GM12878 (cell line): Measurements from ENCODE around the gene LBH. TPM values are rescaled to one million over a fixed set of nuclear protein-coding genes. Genes with fewer than 3 reads are reported as not detected.
A peak's percentile ranks its signal among the peaks of the same experiment; 100 is the strongest.

ENCODE experiments used
- ATF7 ChIP-seq: fragments of 450-650 bp; IDR thresholded peaks from 2 replicates; pipeline ENCODE4 v1.6.1; 2016; ENCODE audit warnings: low read depth, mild to moderate bottlenecking
- BACH1 ChIP-seq: fragments of 450-650 bp; IDR thresholded peaks from 2 replicates; pipeline ENCODE4 v1.6.1; 2017; ENCODE audit warnings: mild to moderate bottlenecking, borderline replicate concordance
- CBFB ChIP-seq: IDR thresholded peaks from 2 replicates; pipeline ENCODE4 v1.6.1; 2016; ENCODE audit warnings: antibody characterized with exemption, low read depth
- CHD4 ChIP-seq: fragments of 200-600 bp; sonication (generic); IDR thresholded peaks from 2 replicates; pipeline ENCODE4 v1.6.1; 2016; ENCODE audit warnings: mild to moderate bottlenecking
- CREM ChIP-seq: IDR thresholded peaks from 2 replicates; pipeline ENCODE4 v1.6.1; 2014; ENCODE audit warnings: antibody characterized with exemption, low read depth
- EED ChIP-seq: sonication (generic); IDR thresholded peaks from 2 replicates; pipeline ENCODE4 v1.6.1; 2016; ENCODE audit warnings: antibody characterized with exemption, low read depth
- EGR1 ChIP-seq, 2 experiments: IDR thresholded peaks; 1 replicate in 1 of 2; 2 replicates in 1 of 2; pipeline ENCODE4 v1.6.1; 2011 to 2012; ENCODE audit warnings: low read depth in 2 of 2, low read length in 2 of 2, borderline replicate concordance in 1 of 2, mild to moderate bottlenecking in 1 of 2, moderate library complexity in 1 of 2
- EP300 ChIP-seq, 2 experiments: fragments of 150-350 bp in 1 of 2; IDR thresholded peaks; 2 replicates each; pipeline ENCODE4 v1.6.1; 2011 to 2012; ENCODE audit warnings: low read depth in 2 of 2, low read length in 2 of 2, borderline replicate concordance in 1 of 2, improper control_type of control experiment in 1 of 2, inconsistent platforms in 1 of 2; ENCODE audit not compliant: control insufficient read depth in 1 of 2
- HDAC6 ChIP-seq: fragments of 200-600 bp; sonication (generic); IDR thresholded peaks from one replicate; pipeline ENCODE4 v1.8.0; 2017; ENCODE audit warnings: antibody characterized with exemption; ENCODE audit not compliant: unreplicated experiment
- HDGF ChIP-seq: fragments of 450-650 bp; IDR thresholded peaks from 2 replicates; pipeline ENCODE4 v1.6.1; 2016; ENCODE audit warnings: antibody characterized with exemption
- IKZF1 ChIP-seq: fragments of 450-650 bp; conservative IDR thresholded peaks from 2 replicates; pipeline ENCODE4 v1.6.1; 2017; ENCODE audit warnings: antibody characterized with exemption, mild to moderate bottlenecking
- IKZF2 ChIP-seq, 2 experiments: fragments of 450-650 bp; IDR thresholded peaks; 2 replicates each; pipeline ENCODE4 v1.6.1; 2017; ENCODE audit warnings: mild to moderate bottlenecking in 2 of 2, moderate library complexity in 2 of 2
- JUNB ChIP-seq: IDR thresholded peaks from 2 replicates; pipeline ENCODE4 v1.6.1; 2016; ENCODE audit warnings: antibody characterized with exemption, mild to moderate bottlenecking
- PAX8 ChIP-seq: fragments of 450-650 bp; IDR thresholded peaks from 2 replicates; pipeline ENCODE4 v1.6.1; 2017; ENCODE audit warnings: mild to moderate bottlenecking, moderate library complexity
- POLR2AphosphoS2 ChIP-seq: IDR thresholded peaks from 2 replicates; pipeline ENCODE4 v1.6.1; 2011; ENCODE audit warnings: low read depth, mild to moderate bottlenecking, low read length, improper control_type of control experiment, moderate library complexity
- RAD21 ChIP-seq: IDR thresholded peaks from 2 replicates; pipeline ENCODE4 v1.6.1; 2011; ENCODE audit warnings: mild to moderate bottlenecking, low read depth, low read length, moderate library complexity; ENCODE audit not compliant: insufficient read depth
- RFX5 ChIP-seq: IDR thresholded peaks from 2 replicates; pipeline ENCODE4 v1.6.1; 2011; ENCODE audit warnings: low read depth, low read length, improper control_type of control experiment
- RUNX3 ChIP-seq: IDR thresholded peaks from 2 replicates; pipeline ENCODE4 v1.6.1; 2012; ENCODE audit warnings: low read length, inconsistent platforms
- SIN3A ChIP-seq: IDR thresholded peaks from 2 replicates; pipeline ENCODE4 v1.6.1; 2012; ENCODE audit warnings: low read depth, low read length, improper control_type of control experiment
- SRF ChIP-seq, 2 experiments: IDR thresholded peaks; 2 replicates each; pipeline ENCODE4 v1.6.1; 2011; ENCODE audit warnings: low read depth in 2 of 2, low read length in 2 of 2, mild to moderate bottlenecking in 1 of 2, moderate library complexity in 1 of 2
- TBL1XR1 ChIP-seq: IDR thresholded peaks from 2 replicates; pipeline ENCODE4 v1.6.1; 2012; ENCODE audit warnings: low read depth, low read length, improper control_type of control experiment
- ZNF622 ChIP-seq: fragments of 450-650 bp; IDR thresholded peaks from 2 replicates; pipeline ENCODE4 v1.6.1; 2017; ENCODE audit warnings: mild to moderate bottlenecking, inconsistent platforms
- polyA plus RNA-seq, 11 experiments: library from polyadenylated mRNA; depleted of rRNA in 4 of 11; unstranded in 6 of 11; stranded (reverse) in 5 of 11; fragments of >200 nt; fragmentation: Nextera tagmentation in 4 of 11; fragmentation: Illumina TruSeq in 1 of 11; extraction: Ambion mirVana in 4 of 11; extraction: Trizol in 1 of 11; gene quantifications; 1 replicate in 1 of 11; 2 replicates in 10 of 11; pipeline versions ENCODE4 v1.2.1 to v1.2.3, GENCODE V29; 2011 to 2016; ENCODE audit warnings: inconsistent platforms in 2 of 11, missing spikeins in 2 of 11, low read depth in 1 of 11
- total RNA-seq, 4 experiments: library from RNA; depleted of rRNA in 3 of 4; stranded (reverse); fragments of >200 nt in 3 of 4; fragmentation: Illumina TruSeq in 1 of 4; extraction: Trizol in 1 of 4; gene quantifications; 2 replicates each; pipeline versions ENCODE4 v1.2.1 to v1.2.3, GENCODE V29; 2013 to 2021
- TF ChIP-seq, protein P1 (sequence below): fragments of 450-650 bp; IDR thresholded peaks from 2 replicates; pipeline ENCODE4 v1.6.1; 2017; ENCODE audit warnings: mild to moderate bottlenecking, moderate library complexity
- TF ChIP-seq, protein P2 (sequence below): fragments of 450-650 bp; conservative IDR thresholded peaks from 2 replicates; pipeline ENCODE4 v1.6.1; 2017; ENCODE audit warnings: mild to moderate bottlenecking, moderate library complexity
- TF ChIP-seq, protein P3 (sequence below): fragments of 450-650 bp; IDR thresholded peaks from 2 replicates; pipeline ENCODE4 v1.6.1; 2017; ENCODE audit warnings: borderline replicate concordance

Gene LBH
- total and polyA plus RNA-seq, 10 of the 15 experiments (the other 5 are each of a cell fraction or from before 2014, with no cell fraction given): 9.3 to 133 (median 34.1) TPM

DNA sequence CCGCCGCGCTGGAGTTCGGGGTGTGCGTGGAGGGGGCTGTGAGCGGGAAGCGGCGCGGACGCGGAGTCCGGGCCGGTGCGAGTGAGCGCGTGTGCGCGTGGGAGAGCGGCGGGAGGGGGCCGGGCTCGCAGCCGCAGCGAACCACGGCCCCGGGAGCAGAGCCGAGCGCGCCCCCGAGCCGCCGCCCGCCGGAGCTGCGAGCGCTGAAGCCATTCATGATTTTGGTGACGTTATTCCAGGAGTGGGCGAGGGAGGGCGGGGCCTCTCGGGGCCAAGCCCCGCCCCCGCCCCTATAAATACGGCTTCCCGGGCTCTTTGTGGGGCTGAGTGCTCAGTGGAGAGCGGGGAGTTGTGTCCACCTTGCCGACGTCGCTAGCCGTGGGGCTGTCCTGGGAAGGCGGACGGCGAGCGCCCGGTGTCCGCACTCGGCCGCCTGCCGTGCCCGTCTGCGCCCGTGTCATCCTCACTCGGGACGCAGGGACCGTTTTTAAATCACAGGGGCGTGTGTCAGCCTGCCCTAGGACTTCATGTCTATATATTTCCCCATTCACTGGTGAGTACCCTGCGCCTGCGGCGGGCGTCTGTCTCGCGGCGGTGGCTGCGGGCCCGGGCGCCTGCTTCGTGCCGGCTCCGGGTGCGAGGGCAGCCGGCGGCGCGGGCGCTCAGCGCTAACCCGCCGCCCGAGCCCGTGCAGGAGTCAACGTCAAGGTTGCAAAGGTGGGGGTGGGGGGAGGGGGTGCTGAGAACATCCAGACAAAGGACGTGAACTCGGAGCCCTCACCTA, at the start of gene LBH (continued):
- TF ChIP-seq CREM (no peak; the same call in 1 of the 2 replicates), IKZF1 (peak; percentile 78), EED (no peak), EP300 (IDR thresholded peaks at IDR 0.05; ENCODE audit: borderline replicate concordance in 1 of 2, control insufficient read depth in 1 of 2, low read depth in 2 of 2, low read length in 2 of 2) (peak in 1 of 2 experiments; percentile 27; a peak in 1 of 4 replicates), BACH1 (peak; percentile 72), HDGF (no peak), ZNF622 (no peak), PAX8 (no peak), JUNB (no peak), CBFB (peak; percentile 74; the same call in 1 of the 2 replicates), EGR1 (IDR thresholded peaks at IDR 0.05; ENCODE audit: borderline replicate concordance in 1 of 2, low read depth in 2 of 2, low read length in 2 of 2) (peak; percentile 23 to 87), RAD21 (peak; percentile 24; the same call in 1 of the 2 replicates), CHD4 (no peak), TBL1XR1 (peak; percentile 18; the same call in 1 of the 2 replicates), HDAC6 (peak; percentile 96), POLR2AphosphoS2 (peak; percentile 98), SRF (IDR thresholded peaks at IDR 0.05; ENCODE audit: low read depth in 2 of 2, low read length in 2 of 2) (no peak; a peak in 1 of 4 replicates), SIN3A (peak; percentile 27; the same call in 1 of the 2 replicates), ATF7 (peak; percentile 71), RFX5 (no peak), RUNX3 (peak; percentile 19; the same call in 1 of the 2 replicates), IKZF2 (IDR thresholded peaks at IDR 0.05) (no peak)
- TF ChIP-seq, protein P1, sequence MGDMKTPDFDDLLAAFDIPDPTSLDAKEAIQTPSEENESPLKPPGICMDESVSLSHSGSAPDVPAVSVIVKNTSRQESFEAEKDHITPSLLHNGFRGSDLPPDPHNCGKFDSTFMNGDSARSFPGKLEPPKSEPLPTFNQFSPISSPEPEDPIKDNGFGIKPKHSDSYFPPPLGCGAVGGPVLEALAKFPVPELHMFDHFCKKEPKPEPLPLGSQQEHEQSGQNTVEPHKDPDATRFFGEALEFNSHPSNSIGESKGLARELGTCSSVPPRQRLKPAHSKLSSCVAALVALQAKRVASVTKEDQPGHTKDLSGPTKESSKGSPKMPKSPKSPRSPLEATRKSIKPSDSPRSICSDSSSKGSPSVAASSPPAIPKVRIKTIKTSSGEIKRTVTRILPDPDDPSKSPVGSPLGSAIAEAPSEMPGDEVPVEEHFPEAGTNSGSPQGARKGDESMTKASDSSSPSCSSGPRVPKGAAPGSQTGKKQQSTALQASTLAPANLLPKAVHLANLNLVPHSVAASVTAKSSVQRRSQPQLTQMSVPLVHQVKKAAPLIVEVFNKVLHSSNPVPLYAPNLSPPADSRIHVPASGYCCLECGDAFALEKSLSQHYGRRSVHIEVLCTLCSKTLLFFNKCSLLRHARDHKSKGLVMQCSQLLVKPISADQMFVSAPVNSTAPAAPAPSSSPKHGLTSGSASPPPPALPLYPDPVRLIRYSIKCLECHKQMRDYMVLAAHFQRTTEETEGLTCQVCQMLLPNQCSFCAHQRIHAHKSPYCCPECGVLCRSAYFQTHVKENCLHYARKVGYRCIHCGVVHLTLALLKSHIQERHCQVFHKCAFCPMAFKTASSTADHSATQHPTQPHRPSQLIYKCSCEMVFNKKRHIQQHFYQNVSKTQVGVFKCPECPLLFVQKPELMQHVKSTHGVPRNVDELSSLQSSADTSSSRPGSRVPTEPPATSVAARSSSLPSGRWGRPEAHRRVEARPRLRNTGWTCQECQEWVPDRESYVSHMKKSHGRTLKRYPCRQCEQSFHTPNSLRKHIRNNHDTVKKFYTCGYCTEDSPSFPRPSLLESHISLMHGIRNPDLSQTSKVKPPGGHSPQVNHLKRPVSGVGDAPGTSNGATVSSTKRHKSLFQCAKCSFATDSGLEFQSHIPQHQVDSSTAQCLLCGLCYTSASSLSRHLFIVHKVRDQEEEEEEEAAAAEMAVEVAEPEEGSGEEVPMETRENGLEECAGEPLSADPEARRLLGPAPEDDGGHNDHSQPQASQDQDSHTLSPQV: 0 out of 2 replicates have a peak, but pooled peaks have one; percentile 50
- TF ChIP-seq, protein P2, sequence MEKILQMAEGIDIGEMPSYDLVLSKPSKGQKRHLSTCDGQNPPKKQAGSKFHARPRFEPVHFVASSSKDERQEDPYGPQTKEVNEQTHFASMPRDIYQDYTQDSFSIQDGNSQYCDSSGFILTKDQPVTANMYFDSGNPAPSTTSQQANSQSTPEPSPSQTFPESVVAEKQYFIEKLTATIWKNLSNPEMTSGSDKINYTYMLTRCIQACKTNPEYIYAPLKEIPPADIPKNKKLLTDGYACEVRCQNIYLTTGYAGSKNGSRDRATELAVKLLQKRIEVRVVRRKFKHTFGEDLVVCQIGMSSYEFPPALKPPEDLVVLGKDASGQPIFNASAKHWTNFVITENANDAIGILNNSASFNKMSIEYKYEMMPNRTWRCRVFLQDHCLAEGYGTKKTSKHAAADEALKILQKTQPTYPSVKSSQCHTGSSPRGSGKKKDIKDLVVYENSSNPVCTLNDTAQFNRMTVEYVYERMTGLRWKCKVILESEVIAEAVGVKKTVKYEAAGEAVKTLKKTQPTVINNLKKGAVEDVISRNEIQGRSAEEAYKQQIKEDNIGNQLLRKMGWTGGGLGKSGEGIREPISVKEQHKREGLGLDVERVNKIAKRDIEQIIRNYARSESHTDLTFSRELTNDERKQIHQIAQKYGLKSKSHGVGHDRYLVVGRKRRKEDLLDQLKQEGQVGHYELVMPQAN: peak; percentile 72
- TF ChIP-seq, protein P3, sequence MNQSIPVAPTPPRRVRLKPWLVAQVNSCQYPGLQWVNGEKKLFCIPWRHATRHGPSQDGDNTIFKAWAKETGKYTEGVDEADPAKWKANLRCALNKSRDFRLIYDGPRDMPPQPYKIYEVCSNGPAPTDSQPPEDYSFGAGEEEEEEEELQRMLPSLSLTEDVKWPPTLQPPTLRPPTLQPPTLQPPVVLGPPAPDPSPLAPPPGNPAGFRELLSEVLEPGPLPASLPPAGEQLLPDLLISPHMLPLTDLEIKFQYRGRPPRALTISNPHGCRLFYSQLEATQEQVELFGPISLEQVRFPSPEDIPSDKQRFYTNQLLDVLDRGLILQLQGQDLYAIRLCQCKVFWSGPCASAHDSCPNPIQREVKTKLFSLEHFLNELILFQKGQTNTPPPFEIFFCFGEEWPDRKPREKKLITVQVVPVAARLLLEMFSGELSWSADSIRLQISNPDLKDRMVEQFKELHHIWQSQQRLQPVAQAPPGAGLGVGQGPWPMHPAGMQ: no peak
